ENCODE measurements around the gene MANSC4. TPM values are rescaled to one million over a fixed set of nuclear protein-coding genes. Genes with fewer than 3 reads are reported as not detected.

MANSC4 gene
- total and polyA plus RNA-seq, 2 experiments from 2014 or later, result not detected

DNA sequence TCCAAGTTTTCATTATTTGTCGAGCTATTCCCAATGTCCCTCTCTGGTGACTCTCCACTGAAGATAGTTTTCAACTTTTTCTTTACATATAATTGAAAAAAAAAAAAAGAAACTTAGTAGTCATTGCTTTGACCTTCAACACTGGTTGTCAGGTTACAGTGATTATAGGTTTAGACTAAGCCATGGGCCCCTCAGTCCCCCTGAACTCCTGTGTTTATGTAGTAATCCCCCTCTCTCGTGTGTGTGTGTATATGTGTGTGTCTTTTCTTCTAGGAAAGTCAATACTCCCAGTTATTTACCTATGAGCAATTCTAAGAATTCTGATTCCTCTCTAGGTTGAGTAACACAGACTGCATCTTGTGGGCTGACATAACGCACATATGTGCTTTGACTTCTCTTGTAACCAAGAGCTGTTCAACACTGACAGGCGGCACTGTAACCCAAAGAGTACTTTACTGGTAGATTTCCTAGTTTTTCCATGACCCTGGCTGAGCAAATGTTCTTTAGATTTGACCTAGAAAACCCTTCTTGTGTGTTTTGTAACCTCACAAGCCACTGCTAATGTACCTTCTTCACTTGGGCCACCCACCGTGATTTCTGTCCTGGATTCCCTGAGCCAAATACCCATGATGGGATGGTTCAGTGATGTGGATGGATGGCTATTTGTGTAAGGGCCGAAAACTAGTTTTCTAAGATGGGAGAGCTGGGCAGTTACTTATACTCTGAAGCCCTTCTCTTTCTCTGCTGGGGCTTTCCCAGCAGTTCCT lies 15.0 kb upstream of the MANSC4 start:
- Histone ChIP-seq H3K27ac (ENCODE audit: low read depth) (no peak overlapping the region), H2AFZ (no peak overlapping the region), H3K79me2 (replicated peaks; ENCODE audit: insufficient read depth) (peaks cover 12% of the 10 kb centered on the region), H4K20me1 (replicated peaks; ENCODE audit: insufficient read depth) (0 out of 2 replicates have a peak, but pooled peaks cover 4% of the 10 kb centered on the region), H3F3A (replicated peaks; ENCODE audit: low read depth) (no peaks in the 10 kb centered on the region), H3K36me3 (ENCODE audit: insufficient read depth) (peaks cover 8% of the 10 kb centered on the region), H3K4me3 (no peak overlapping the region), H3K27me3 (ENCODE audit: insufficient read depth) (no peaks in the 10 kb centered on the region), H3K4me2 (no peak overlapping the region), H3K4me1 (ENCODE audit: insufficient read depth) (no peaks in the 10 kb centered on the region), H3K9me2 (ENCODE audit: insufficient read depth) (no peaks in the 10 kb centered on the region)
- peaks cover 63% of the 10 kb centered on the region for H3K36me3 Mint-ChIP-seq (ENCODE audit: low read depth)
- H3K27me3 Mint-ChIP-seq (ENCODE audit: insufficient read depth, low read depth, poor library complexity), result no peaks in the 10 kb centered on the region
- no peak overlapping the region for H3K4me3 Mint-ChIP-seq
- H3K9me3 Mint-ChIP-seq, result no peaks in the 10 kb centered on the region
- no peaks in the 10 kb centered on the region for H3K4me1 Mint-ChIP-seq
- H3K27ac Mint-ChIP-seq, result no peak overlapping the region
- TF ChIP-seq ZNF114 (CRISPR knock-in tag; IDR thresholded peaks at IDR 0.05), result no peak
- TF ChIP-seq JUNB (IDR thresholded peaks at IDR 0.05; ENCODE audit: unreplicated experiment), result no peak
- TF ChIP-seq, protein P1, sequence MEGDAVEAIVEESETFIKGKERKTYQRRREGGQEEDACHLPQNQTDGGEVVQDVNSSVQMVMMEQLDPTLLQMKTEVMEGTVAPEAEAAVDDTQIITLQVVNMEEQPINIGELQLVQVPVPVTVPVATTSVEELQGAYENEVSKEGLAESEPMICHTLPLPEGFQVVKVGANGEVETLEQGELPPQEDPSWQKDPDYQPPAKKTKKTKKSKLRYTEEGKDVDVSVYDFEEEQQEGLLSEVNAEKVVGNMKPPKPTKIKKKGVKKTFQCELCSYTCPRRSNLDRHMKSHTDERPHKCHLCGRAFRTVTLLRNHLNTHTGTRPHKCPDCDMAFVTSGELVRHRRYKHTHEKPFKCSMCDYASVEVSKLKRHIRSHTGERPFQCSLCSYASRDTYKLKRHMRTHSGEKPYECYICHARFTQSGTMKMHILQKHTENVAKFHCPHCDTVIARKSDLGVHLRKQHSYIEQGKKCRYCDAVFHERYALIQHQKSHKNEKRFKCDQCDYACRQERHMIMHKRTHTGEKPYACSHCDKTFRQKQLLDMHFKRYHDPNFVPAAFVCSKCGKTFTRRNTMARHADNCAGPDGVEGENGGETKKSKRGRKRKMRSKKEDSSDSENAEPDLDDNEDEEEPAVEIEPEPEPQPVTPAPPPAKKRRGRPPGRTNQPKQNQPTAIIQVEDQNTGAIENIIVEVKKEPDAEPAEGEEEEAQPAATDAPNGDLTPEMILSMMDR (conservative IDR thresholded peaks at IDR 0.05; ENCODE audit: low read depth in 2 of 2), result no peak
- TF ChIP-seq, protein P2, sequence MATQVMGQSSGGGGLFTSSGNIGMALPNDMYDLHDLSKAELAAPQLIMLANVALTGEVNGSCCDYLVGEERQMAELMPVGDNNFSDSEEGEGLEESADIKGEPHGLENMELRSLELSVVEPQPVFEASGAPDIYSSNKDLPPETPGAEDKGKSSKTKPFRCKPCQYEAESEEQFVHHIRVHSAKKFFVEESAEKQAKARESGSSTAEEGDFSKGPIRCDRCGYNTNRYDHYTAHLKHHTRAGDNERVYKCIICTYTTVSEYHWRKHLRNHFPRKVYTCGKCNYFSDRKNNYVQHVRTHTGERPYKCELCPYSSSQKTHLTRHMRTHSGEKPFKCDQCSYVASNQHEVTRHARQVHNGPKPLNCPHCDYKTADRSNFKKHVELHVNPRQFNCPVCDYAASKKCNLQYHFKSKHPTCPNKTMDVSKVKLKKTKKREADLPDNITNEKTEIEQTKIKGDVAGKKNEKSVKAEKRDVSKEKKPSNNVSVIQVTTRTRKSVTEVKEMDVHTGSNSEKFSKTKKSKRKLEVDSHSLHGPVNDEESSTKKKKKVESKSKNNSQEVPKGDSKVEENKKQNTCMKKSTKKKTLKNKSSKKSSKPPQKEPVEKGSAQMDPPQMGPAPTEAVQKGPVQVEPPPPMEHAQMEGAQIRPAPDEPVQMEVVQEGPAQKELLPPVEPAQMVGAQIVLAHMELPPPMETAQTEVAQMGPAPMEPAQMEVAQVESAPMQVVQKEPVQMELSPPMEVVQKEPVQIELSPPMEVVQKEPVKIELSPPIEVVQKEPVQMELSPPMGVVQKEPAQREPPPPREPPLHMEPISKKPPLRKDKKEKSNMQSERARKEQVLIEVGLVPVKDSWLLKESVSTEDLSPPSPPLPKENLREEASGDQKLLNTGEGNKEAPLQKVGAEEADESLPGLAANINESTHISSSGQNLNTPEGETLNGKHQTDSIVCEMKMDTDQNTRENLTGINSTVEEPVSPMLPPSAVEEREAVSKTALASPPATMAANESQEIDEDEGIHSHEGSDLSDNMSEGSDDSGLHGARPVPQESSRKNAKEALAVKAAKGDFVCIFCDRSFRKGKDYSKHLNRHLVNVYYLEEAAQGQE (IDR thresholded peaks at IDR 0.05; ENCODE audit: unreplicated experiment), result no peak
- TF ChIP-seq, protein P3, sequence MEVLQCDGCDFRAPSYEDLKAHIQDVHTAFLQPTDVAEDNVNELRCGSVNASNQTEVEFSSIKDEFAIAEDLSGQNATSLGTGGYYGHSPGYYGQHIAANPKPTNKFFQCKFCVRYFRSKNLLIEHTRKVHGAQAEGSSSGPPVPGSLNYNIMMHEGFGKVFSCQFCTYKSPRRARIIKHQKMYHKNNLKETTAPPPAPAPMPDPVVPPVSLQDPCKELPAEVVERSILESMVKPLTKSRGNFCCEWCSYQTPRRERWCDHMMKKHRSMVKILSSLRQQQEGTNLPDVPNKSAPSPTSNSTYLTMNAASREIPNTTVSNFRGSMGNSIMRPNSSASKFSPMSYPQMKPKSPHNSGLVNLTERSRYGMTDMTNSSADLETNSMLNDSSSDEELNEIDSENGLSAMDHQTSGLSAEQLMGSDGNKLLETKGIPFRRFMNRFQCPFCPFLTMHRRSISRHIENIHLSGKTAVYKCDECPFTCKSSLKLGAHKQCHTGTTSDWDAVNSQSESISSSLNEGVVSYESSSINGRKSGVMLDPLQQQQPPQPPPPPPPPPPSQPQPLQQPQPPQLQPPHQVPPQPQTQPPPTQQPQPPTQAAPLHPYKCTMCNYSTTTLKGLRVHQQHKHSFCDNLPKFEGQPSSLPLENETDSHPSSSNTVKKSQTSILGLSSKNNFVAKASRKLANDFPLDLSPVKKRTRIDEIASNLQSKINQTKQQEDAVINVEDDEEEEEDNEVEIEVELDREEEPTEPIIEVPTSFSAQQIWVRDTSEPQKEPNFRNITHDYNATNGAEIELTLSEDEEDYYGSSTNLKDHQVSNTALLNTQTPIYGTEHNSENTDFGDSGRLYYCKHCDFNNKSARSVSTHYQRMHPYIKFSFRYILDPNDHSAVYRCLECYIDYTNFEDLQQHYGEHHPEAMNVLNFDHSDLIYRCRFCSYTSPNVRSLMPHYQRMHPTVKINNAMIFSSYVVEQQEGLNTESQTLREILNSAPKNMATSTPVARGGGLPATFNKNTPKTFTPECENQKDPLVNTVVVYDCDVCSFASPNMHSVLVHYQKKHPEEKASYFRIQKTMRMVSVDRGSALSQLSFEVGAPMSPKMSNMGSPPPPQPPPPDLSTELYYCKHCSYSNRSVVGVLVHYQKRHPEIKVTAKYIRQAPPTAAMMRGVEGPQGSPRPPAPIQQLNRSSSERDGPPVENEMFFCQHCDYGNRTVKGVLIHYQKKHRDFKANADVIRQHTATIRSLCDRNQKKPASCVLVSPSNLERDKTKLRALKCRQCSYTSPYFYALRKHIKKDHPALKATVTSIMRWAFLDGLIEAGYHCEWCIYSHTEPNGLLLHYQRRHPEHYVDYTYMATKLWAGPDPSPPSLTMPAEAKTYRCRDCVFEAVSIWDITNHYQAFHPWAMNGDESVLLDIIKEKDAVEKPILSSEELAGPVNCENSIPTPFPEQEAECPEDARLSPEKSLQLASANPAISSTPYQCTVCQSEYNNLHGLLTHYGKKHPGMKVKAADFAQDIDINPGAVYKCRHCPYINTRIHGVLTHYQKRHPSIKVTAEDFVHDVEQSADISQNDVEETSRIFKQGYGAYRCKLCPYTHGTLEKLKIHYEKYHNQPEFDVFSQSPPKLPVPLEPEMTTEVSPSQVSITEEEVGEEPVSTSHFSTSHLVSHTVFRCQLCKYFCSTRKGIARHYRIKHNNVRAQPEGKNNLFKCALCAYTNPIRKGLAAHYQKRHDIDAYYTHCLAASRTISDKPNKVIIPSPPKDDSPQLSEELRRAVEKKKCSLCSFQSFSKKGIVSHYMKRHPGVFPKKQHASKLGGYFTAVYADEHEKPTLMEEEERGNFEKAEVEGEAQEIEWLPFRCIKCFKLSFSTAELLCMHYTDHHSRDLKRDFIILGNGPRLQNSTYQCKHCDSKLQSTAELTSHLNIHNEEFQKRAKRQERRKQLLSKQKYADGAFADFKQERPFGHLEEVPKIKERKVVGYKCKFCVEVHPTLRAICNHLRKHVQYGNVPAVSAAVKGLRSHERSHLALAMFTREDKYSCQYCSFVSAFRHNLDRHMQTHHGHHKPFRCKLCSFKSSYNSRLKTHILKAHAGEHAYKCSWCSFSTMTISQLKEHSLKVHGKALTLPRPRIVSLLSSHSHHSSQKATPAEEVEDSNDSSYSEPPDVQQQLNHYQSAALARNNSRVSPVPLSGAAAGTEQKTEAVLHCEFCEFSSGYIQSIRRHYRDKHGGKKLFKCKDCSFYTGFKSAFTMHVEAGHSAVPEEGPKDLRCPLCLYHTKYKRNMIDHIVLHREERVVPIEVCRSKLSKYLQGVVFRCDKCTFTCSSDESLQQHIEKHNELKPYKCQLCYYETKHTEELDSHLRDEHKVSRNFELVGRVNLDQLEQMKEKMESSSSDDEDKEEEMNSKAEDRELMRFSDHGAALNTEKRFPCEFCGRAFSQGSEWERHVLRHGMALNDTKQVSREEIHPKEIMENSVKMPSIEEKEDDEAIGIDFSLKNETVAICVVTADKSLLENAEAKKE (CRISPR knock-in tag; IDR thresholded peaks at IDR 0.05), result no peak
- TF ChIP-seq CREB1 (CRISPR knock-in tag; IDR thresholded peaks at IDR 0.05; ENCODE audit: low read depth), result no peak
- no peak for TF ChIP-seq STAT1 (IDR thresholded peaks at IDR 0.05; ENCODE audit: unreplicated experiment)
- TF ChIP-seq, protein P4, sequence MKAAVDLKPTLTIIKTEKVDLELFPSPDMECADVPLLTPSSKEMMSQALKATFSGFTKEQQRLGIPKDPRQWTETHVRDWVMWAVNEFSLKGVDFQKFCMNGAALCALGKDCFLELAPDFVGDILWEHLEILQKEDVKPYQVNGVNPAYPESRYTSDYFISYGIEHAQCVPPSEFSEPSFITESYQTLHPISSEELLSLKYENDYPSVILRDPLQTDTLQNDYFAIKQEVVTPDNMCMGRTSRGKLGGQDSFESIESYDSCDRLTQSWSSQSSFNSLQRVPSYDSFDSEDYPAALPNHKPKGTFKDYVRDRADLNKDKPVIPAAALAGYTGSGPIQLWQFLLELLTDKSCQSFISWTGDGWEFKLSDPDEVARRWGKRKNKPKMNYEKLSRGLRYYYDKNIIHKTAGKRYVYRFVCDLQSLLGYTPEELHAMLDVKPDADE (IDR thresholded peaks at IDR 0.05), result no peak
- TF ChIP-seq EZH2 (IDR thresholded peaks at IDR 0.05; ENCODE audit: low read depth, unreplicated experiment), result no peak
- no peak for TF ChIP-seq NANOG (IDR thresholded peaks at IDR 0.05; ENCODE audit: borderline replicate concordance)
- no peak for TF ChIP-seq EZH2phosphoT487 (IDR thresholded peaks at IDR 0.05; ENCODE audit: unreplicated experiment)
- TF ChIP-seq POLR2AphosphoS5 (IDR thresholded peaks at IDR 0.05; ENCODE audit: low read depth), result no peak
- no peak for TF ChIP-seq ZNF331 (CRISPR knock-in tag; IDR thresholded peaks at IDR 0.05; ENCODE audit: low read depth)
- ATAC-seq, result no peak
- DNase-seq (ENCODE audit: low spot score), result no peak
